GM19452 (cell line): Measurements from ENCODE around the gene ADAMTS15.
"Not testable (repeated sequence)": the region's sequence is repeated elsewhere in the genome, so short reads cannot be mapped to it uniquely, and the experiment has no call there.

Experiments
- ATAC-seq: cut with Tn5 transposase; IDR thresholded peaks from one replicate; pipeline ENCODE4 v1.9.1; 2021; ENCODE audit not compliant: unreplicated experiment

The ADAMTS15 gene

DNA sequence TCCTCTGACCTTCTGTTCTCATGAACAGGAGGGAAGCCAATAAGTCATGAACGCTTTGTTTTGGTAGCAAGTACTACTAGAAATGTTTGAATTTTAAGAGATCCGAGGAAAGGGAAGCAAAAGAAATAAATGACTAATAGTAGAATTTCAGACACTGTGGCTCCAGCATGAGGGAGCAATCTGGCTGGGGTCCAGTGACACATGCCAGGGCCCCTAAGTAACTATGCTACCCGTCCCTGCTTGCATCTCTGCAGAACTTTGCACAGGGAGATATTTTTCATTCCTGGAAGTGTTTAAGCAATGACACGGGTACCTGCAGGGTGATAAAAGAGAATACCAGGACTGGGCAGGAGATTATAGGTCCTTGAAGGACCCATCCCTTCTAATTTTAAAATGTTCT lies 12.8 kb upstream of the ADAMTS15 start:
- no peak for ATAC-seq

DNA sequence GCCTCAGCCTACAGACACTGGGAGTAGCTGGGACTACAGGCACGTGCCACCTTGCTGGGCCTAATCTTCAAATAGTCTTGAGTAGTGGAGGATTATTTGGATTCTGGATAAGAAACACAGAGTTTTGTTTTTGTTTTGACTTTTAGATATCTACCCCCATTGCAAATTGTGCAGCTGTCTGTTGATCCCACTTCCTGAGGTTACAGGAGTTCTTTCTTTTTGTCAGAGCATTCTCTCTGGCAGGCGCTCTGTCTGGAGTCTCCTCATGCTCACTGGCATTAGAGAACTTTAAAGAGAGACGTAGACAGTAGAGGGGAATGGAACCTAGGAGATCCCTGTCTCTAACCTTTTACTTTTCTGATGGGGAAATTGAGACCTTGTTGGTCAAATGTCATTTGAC lies 12.3 kb upstream of the ADAMTS15 start:
- ATAC-seq: no peak

DNA sequence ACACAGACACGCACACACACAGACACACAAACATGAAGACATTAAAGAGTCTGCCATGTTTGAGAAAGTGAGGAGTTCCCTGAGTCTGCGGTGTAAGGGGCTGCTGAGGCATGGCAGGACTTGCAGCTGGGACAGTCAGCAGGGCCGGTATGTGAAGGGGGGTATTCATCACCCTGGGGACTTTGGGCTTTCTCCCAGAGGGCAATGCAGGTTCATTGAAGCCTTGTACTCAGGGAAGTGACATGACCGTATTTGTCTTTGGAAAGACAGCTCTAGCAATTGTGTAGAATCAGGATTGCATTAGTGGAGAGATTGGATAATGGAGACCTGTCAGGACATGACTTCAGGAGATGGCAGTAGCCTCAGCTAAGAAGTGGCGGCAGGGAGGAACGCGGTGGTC lies 10.6 kb upstream of the ADAMTS15 start:
- ATAC-seq: no peak

DNA sequence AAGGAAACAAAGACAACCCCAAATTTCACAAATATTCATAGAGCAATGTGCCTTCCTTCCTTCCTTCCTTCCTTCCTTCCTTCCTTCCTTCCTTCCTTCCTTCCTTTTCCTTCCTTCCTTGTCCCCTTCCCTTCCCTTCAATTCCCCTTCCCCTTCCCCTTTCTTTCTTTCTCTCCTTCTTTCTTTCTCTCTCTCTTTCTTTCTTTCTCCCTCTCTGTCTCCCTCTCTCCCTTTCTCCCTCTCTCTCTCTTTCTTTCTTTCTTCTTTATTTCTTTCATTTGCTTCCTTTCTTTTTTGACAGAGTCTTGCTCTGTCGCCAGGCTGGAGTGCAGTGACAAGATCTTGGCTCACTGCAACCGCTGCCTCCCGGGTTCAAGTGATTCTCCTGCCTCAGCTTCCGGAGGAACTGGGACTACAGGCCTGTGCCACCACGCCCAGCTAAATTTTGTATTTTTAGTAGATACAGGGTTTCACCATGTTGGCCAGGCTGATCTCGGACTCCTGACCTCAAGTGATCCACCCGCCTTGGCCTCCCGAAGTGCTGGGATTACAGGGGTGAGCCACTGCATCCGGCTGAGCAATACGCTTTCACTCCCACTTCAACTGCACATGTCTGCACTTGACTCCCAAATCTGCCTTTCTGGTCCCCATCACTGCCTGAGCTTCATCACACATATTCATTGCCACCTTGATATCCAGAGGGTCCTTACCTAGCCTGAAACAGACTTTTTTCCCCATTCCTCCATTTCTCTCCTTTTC lies 9.9 kb upstream of the ADAMTS15 start:
- not testable (repeated sequence) for ATAC-seq

DNA sequence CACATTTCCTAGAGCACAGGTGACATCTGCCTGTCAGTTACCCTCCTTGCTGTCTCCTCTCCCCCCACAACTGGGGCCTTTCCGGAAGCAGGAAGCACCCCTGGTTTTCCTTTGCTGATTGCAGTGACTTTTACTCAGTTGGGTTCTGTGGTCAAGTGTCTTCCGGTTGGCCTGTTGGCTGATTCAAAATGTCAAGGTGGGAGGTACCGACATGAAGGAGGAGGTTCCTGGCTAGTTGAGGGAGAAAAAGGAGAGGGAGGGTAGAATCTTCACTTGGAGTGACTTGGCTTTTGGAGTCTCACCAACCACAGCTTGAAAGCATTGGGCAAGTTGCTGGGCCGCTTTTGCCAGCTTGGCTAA lies 9.3 kb upstream of the ADAMTS15 start:
- peak; percentile 39 for ATAC-seq

DNA sequence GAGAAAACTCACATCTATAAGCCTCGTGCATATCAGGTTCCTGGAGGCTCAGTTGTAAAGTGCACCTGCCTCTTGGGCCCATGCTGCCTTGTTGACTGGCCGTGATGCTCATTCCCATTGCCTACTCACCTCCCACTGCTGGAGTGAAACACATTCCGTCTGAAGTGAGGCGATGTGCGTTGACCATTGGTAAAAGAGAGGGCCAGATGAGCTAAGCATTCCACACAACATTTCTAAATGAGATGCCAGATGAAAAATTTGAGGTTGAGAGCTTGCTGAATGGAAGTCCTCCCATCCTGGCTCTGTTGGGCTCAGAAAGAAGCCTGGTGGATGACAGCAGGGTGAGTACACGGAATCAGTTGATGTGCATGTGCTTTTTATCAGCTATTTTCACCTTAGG lies 8.6 kb upstream of the ADAMTS15 start:
- ATAC-seq: no peak

DNA sequence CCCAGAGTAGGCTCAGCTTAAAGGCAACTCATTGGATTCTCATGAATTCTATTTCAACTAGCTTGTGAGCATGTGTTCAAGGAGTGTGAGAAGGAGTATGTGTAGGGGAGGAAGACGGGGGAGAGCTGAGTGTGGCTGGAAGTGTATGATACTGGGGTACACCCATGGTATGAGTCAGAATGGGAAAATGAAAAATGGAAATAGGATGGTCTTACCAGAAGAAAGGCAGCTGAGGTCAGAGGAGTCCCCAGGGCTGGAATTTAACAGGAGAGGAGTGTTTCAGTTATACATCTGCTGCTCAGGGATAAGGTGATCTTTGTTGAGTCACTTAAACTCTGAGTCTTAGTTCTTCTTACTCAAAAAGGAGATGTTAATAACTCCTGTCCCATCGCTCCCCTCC lies 6.7 kb upstream of the ADAMTS15 start:
- no peak for ATAC-seq

DNA sequence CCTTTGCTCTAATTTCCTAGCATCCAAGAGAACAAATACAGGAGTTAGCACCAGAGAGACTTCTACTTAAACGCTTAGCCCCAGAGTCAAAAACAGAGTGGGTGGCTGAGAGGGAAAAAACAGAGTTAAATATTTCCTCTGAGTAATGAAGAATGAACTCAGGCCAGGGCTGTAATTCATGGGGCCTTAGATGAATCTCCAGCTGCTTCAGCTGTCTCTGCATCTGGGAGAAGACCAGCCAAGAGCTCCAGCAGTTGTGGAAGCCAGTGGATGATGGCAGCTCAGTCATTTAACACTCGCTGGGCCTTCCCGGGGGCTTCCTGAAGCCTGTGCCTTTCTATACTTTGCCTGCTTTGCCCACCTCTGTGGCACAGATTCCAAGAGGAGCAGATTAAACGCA lies 5.7 kb upstream of the ADAMTS15 start:
- no peak for ATAC-seq

DNA sequence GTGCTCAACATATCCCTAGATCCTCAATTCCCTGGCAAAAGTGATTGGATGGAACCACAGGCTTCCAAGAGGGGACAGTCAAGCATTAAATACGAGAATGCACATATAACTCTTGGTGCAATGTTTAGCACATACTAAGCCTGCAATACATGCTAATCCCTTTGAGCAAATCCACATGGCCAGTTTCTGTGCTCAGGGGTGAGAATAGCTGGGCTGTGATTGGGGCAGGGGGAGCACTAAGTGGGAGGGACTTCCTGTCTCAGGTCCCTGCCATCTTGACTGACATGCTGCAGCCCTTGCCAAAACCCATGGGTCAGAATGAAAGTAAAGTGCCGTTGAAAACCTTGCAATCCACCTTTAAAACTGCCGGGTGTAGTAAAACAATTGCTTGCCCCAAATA lies 2.7 kb upstream of the ADAMTS15 start:
- ATAC-seq: no peak

DNA sequence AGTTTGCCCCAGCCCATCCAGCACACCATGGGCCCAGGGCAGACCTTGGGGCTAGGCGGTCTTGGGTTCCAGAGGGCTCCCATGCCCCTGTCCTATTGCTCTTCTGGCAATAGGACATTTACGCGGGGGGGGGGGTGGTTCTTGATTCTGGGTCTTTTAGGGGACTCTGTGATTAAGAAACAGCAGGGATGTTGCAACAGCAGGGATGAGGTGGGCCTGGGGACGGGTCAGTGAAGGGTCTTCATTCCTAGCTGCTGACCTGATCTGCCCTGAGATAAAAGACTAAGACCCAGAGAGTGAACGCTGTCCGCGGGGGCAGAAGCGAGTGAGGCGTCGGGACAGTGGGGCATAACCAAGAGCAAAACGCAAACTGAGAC lies 418 bp upstream of the ADAMTS15 start:
- no peak for ATAC-seq

DNA sequence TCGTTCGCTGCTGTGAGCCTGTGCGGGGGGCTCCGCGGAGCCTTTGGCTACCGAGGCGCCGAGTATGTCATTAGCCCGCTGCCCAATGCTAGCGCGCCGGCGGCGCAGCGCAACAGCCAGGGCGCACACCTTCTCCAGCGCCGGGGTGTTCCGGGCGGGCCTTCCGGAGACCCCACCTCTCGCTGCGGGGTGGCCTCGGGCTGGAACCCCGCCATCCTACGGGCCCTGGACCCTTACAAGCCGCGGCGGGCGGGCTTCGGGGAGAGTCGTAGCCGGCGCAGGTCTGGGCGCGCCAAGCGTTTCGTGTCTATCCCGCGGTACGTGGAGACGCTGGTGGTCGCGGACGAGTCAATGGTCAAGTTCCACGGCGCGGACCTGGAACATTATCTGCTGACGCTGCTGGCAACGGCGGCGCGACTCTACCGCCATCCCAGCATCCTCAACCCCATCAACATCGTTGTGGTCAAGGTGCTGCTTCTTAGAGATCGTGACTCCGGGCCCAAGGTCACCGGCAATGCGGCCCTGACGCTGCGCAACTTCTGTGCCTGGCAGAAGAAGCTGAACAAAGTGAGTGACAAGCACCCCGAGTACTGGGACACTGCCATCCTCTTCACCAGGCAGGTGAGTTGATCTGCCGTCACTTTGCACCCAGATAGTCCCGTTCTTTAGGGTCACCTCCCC lies 1.0 kb downstream of the ADAMTS15 start:
- ATAC-seq: no peak

DNA sequence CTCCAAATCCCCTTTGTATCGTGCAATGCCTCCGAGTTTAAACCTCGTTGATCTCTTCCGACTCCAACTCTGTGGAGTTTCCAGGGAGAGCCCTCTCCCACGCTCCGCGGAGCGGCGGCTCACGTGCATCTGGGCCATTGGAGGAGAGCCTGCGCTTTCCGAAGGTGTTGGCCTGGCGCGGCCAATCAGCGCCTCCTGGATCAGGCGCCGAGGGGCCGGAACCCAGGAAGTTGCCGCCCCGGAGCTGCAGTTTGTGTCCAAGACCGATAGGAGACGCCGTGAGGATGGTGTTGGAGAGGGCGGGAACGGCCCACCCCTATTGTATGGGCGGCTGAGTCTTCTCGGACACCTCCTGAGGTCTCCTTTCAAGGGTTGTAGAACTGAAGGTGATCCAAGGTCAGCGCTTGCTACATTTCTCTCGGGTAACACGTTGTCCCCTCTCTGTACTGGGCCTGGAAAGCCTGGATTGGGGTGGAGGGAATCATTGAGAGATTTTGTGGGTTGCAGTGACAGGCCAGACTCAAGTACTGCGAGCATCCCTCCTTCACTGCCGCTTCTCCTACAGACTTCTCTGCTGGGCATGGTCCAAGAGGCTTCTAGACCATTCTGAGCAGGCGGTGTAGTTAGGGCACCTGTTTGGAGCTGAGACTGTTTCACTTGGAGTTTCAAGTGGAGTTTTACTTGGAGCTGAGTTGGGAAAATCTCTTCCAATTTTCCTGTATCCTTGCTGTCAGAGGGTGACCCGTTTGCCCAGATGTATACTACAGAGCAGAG lies 1.7 kb downstream of the ADAMTS15 start:
- no peak for ATAC-seq

DNA sequence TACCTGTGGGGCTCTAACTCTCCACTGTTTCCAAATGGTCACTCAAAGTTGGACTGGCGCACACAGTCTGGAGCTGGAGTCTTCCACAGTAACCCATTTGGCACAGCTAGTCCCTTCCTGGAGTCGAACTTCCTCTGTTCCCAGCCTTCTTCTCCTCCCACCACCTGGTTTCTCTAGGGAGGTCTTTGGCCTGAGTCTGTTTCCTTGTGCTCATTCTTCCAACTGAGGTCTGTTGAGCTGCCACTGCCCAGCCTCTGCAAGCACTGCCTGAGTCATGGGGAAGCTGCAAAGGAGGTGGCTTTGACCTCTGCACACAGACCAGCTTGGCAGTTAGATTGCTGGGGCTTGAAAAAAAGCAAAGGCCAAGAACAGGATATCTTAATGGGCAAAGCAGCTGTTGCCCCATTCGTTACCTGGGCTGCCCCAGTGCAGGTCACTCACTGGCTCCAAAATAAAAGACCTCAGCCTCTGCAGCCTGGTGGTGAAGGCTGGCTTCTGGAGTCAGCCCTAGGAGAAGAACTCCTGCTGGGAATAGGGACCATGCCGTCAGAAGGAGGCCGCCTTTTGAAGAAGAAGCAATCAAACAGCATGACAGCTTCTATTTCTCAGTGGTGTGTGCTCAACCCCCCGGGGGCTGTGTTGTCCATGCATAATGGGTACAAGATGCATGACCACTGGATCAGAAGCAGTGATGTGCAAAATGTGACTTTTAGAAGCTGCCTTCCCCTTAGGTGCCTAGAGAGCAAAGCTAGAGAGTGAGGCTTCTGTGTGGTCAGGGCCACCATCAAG lies 3.0 kb downstream of the ADAMTS15 start:
- no peak for ATAC-seq

DNA sequence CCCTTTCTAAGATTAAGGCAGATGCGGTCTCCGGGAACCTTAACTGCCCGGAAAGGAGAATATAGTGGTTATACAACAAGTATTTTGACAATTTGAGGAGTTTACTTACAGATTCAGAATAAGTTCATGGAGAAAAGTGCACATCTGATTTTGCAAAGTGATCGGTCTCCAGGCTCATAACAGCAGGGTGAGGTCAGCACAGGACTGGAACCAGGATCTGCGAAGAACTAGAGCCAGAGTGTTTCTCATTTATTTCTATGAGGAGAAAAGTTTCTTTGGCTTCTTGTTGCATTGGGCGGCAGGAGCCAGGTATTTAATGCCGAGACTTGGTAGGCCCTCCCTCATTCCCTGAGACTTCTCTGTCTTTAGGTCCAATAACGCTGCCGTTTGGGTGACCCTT lies 3.7 kb downstream of the ADAMTS15 start:
- ATAC-seq: no peak

DNA sequence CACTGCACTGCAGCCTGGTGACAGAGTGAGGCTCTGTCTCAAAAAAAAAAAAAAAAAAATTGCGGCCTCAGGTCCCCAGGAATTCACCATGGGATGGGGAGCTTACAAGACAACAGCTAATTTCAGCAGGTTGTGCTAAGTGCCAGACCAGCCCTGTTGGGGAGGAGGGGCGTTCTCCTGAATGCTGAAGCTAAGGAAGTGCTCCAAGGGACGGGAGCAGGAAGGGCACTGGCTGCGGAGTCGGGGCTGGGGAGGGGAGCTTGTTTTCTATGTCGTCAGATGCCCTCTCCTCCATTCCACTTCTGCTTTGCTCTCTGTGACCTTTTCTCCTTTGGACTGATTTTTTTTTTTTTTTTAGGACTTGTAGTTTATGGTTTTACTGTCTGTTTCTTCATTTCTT lies 4.5 kb downstream of the ADAMTS15 start:
- ATAC-seq: no peak

DNA sequence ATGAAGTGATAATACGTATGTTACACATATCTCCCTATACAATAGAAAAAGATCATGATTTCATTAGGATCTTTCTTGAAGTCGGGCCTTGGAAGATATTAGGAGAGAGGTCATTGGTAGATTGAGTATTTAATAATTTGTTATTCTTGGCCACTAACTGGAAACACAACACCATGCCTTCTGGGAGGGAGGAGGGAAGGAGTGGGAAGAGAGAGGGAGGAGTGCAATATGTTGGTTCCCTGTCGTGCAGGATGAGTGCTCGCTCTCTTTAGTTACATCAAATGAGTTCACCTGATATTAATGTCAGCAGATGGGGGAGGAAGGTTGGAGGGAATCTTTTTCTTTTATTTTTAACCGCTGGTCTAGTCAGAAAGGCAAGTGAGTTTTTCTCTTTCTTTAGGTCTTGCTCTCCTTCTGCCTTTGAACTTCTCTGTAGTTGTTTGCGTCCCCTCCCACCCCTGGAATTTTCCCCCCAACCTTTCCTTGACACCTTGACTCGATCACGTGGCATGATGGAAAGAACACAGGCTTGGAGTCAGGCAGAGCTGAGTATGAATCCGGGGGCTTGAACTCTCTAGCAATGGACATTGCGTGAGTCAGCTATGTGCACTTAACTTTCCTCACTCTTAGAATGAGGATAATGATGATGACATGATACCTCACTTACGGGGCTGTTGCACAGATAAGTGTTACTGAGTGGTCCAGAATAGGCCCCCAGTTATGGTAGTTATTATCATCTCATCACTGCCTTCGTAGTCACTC lies 6.2 kb downstream of the ADAMTS15 start:
- ATAC-seq: no peak

DNA sequence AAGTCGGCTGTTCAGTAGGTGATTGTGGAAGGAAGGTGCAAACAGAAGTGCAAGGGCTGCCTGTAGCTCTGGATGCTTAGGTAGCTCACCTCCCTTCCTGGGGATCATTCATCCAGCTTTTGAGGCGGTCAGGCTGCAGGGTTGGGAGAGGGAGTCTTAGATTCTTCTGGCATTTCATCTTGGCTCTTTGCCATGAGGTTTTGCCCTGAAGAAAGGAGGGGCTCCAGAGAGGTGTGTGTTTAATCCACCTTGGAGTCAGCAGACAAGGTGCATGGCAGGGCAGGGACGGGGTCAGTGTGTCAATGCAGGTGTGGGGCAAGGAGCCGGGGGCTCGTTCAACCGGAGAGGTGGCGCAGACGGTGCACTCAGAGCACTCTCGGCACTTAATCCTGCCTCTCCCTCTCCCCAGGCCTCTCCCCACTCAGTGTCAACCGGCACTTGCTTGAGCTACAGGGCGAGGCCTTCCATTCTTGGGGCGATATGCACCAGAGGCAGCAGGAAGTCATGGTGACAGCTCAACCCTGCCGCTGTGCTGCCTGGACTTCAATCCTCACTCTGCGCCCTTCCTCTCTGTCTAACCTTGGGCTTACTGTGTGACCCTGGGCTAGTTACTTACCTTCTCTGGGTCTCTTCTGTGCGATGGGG lies 7.2 kb downstream of the ADAMTS15 start:
- ATAC-seq: no peak

DNA sequence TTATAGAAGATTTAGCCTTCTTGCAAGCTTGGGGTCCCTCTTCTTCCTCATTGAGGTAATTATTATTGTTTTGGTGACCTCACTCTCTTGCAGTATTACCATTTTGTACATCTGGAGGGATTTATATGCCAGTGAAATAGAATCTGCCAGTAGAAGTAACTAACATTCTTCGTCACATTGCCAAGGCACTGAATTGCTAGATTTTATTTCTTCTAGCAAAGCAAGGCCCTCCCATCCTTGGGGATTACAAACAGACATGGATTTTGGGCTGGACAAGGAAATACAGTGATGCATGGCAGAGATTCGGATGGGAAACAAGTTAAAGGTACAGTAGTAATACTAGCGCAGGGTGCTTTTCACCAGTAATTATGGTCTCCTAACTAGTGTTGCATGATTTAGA lies 7.8 kb downstream of the ADAMTS15 start:
- ATAC-seq: no peak

DNA sequence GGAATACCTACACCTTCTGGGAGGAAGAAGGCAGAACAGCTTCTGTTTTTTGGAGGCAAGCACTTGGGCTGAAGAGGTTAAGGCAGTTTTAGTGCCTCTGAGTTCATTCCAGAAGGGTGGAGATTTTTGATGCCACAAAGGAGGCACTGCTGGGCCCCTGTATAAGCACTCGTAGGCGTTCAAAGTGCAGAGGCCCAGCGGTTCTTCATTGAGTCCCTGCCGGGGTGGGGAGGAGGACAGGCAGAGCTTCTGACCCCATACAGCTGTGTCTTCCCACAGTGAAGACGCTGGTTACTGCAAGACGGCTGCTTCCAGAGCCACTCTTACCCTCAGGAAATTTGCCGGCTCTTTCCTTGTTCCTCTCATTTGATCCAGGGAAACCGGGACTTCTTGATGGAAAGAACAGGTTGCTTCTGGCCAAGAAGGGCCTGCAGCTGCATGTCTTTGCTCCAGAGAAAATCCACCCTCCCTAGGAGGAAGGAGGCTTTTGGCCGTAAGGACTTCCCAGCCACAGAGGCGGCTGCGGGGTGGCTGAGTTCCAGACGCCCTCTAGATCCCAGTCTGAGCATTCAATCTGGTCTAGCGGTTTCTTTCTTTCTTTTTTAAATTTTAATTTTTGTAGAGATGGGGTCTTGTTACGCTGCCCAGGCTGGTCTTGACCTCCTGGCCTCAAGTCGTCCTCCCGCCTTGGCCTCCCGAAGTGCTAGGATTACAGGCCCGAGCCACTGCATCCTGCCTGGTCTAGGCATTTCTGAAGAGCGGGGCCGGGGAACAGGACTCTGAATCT lies 9.4 kb downstream of the ADAMTS15 start:
- ATAC-seq: no peak

DNA sequence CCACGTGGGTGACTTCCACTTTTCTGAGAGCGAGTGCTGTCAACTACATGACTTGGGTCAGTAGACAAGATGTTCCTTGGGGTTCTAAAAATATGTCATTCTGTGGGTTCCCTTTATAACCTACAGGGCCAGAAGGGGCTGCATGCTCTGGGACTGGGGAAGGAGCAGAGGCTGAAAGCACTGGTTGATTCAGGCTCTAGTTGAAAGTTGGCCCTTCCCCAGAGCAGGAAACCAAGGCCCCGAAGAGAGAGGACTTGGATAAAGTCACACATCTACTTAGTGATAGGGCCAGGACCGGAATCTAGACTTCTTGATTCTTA lies 9.9 kb downstream of the ADAMTS15 start:
- no peak for ATAC-seq
